ENCODE results near the gene ZNF770.

ZNF770 gene, protein sequence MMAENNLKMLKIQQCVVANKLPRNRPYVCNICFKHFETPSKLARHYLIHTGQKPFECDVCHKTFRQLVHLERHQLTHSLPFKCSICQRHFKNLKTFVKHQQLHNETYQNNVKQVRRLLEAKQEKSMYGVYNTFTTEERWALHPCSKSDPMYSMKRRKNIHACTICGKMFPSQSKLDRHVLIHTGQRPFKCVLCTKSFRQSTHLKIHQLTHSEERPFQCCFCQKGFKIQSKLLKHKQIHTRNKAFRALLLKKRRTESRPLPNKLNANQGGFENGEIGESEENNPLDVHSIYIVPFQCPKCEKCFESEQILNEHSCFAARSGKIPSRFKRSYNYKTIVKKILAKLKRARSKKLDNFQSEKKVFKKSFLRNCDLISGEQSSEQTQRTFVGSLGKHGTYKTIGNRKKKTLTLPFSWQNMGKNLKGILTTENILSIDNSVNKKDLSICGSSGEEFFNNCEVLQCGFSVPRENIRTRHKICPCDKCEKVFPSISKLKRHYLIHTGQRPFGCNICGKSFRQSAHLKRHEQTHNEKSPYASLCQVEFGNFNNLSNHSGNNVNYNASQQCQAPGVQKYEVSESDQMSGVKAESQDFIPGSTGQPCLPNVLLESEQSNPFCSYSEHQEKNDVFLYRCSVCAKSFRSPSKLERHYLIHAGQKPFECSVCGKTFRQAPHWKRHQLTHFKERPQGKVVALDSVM

GRCh38 chr15:34988027-34988902 is at the start of gene ZNF770:
Gene ZNF770 (minus strand): TSS chr15:34988287. CDS start chr15:34983434, 4,853 bp downstream.
- peak; percentile 69 to 76 (median 72) for DNase-seq

DNA sequence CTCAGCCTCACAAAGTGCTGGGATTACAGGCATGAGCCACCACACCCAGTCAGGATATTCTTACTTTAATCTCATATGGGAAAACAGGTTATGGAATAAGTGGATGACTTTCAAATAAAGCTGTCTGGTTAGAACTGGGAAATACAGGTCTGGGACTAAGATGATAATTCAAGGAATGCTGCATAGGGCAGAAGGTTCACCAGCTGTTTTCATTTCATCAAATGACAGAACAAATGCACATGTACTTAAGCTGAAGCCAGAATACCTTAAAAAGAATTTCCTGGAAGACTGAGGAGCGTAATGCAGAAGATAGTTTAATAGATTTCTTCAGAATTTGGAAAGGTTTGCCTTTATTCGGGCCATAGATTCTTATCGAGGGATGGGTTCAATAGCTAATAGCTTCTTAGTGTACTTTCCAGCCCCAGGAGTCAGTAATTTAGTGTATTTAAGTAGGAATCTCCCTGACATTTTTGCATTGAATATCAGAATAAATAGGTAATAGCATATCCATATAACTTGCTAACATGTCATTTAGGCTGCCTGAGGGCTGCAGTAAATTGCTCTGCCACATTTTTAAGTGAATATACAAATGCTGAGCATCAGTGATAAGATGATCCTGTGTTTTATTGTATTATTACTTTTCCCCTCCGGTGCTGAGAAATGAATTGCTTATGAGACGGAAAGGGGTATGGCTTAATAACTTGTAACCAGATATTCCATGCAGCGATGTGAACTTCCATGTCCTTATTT is 40.3 kb upstream of the ZNF770 start:
- no peak for DNase-seq

DNA sequence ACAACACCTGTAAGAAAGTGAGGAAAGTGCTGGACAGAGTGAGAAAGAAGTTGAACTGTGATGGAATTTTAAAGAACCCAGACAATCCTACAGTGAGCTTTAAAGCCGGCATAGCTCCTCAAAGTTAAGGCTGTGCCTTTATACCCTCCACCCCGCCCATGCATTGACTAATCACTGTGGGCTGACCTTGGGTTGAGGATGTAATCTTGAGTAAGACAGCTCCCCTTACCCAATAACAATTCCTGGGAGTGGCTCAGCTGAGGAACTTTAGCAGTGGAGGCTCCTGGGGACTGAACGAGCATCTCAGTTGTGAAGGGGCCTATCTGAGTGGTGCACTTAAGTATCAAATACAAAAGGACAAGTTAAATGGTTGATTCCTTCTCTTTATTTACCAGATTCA is 35.7 kb upstream of the ZNF770 start:
- no peak for DNase-seq

GRCh38 chr15:35020974-35021373 is 32.9 kb upstream of the ZNF770 start:
- no peak for DNase-seq

DNA sequence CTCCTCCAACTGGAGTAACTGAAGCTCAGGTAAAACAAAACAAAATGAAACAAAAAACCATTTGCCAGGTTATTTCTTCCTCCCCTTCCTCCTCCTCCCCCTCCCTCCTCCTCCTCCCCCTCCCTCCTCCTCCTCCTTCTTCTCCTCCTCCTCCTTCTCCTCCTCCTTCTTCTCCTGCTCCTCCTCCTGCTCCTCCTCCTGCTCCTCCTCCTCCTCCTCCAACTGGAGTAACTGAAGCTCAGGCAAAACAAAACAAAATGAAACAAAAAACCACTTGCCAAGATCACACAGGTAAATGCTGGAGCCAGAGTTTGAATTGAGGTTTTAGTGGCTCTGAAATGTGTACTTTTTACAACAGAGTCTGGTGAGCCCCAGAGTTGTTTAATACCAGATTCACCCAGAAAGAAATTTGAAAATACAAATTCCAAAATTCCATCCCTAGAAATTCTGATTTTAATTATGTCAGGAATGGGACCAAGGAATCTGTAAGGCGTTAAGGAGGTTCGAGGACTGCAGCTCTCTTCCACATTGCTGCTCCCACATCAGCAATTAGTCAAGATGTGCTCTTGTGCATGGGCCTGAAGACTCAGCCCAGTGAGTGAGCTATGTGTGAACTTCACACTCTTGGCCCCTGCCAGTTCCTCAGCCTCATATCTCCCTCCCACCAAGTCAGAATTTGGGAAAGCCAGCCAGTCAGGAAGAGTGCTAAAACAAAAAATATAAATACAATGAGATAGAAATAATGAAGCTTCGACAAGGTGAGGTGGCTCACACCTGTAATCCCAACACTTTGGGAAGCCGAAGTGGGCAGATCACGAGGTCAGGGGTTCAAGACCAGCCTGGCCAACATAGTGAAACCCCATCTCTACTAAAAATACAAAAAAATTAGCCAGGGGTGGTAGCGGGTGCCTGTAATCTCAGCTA is 31.6 kb upstream of the ZNF770 start:
- DNase-seq: no peak

DNA sequence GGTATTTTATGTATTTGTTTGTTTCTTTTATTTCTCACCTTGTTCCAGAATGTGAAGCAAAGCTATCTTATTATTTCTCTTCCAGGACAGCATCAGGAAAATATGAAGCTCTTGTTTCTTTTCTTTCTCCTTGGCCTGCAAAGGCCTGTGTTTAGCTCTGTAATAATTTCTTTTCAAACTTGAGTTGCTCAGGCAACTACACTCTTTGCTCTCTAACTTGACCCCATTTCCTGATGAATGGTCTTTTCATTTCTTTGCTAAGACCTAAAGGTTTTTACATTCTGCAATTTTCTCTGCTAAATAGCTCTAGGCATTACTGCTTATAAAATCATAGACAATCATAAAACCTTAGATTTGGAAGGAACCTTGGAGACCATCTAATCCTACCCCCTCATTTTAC is 26.2 kb upstream of the ZNF770 start:
- no peak for DNase-seq

- no peak for DNase-seq
Measured at GRCh38 chr15:35013370-35013769, 25.3 kb upstream of the ZNF770 start.

GRCh38 chr15:35007397-35007796 is 19.3 kb upstream of the ZNF770 start:
- no peak for DNase-seq

DNA sequence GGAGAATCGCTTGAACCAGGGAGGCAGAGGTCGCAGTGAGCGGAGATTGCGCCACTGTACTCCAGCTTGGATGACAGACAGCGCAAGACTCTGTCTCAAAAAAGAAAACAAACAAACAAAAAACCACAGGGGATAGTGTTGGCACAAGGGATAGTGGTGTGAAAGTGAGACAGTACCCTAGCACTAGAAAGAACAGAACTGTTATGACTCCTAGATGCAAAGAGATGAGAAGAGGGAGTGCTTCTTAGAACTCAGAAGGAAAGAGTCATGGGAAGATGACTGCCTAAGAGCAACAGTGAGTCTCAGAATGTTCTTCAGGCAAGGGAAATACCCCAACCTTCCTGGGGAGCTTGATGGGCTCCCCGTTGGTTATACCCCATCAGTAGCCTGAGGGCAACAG is 17.8 kb upstream of the ZNF770 start:
- DNase-seq: no peak

DNA sequence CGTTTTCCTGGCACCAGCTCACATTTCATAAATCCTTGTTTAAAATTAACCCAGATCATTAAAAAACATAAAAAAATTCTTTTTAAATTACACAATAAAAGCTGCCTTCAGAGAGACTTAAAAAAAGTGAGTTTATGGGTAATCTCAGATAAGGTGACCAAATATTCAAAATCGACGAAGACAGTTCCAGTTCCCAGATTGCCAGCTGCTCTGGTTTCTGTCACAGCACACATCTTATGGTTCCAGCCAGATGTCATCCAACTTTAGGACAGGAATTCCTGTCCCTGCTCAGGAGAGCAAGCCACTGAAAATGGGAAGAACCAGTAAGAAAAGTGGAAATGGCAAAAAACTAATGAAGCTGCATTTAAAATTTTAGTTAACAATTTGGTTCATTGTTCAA is 15.8 kb upstream of the ZNF770 start:
- no peak for DNase-seq

GRCh38 chr15:35000511-35000910 is 12.4 kb upstream of the ZNF770 start:
- DNase-seq: no peak

DNA sequence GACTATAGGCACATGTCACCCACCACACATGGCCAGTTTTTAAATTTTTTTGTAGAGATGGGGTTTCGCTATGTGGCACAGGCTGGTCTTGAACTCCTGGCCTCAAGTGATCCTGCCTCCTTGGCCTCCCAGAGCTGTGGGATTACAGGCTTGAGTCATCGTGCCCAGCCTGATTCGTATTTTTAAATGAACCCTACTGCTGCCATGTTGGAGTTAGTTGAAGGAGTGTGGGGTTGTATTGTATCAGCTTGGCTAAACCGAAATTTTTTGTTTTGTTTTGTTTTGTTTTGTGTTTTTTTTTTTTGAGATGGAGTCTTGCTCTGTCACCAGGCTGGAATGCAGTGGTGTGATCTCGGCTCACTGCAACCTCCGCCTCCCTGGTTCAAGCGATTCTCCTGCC is 11.8 kb upstream of the ZNF770 start:
- no peak for DNase-seq

DNA sequence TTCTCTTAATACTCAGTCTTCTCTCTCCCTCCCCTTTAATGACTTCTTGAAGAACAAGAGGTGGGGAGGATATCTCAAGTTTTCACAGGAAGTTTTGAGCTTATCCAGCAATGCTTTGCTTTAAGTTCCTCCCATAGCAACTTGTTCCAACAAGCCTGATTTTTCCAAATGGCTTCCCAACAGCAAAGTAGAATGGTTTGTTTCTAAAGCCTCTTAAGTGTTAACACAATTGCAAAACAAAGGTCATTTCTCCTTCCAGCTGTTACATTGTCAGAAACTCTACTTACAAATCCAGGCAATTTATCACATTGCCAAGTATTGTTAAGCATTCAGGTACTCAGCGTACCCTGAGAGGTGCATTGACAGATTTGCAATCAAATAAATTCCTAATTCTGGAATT is 6.8 kb upstream of the ZNF770 start:
- DNase-seq: no peak

GRCh38 chr15:34993877-34994276 is 5.8 kb upstream of the ZNF770 start:
- no peak for DNase-seq

DNA sequence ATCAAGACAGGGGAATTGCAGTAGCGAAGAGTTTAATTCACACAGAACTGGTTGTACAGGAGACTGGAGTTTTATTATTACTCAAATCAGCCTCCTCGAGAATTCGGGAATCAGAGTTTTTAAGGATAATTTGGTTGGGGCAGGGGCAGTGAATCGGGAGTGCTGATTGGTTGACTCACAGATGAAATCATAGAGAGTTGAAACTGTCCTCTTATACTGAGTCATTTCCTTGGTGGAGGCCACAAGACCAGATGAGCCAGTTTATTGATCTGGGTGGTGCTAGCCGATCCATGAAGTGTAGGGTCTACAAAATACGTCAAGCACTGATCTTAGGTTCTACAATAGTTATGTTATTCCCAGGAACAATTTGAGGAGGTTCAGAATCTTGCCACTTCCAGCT is 5.3 kb upstream of the ZNF770 start:
- no peak for DNase-seq

DNA sequence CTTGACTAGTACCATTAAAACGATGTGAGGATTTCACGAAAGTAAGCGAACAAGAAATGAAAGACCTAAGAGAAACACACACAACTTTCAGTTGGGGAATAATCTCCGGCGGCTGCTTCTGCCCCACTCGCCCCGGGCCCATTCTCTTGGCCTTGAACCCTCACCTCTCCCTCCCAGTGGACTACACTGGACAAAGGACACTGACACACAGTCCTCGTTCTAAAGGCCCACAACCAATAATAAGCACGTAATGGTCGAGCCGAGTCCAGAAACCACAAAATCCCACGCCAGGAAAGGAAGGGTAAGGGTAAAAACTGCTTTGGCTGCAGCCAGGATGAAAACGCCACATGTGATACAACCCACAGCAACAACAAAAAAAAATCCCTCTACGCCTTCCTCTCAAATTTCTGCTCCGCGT is 469 bp downstream of the ZNF770 start:
- no peak for DNase-seq

DNA sequence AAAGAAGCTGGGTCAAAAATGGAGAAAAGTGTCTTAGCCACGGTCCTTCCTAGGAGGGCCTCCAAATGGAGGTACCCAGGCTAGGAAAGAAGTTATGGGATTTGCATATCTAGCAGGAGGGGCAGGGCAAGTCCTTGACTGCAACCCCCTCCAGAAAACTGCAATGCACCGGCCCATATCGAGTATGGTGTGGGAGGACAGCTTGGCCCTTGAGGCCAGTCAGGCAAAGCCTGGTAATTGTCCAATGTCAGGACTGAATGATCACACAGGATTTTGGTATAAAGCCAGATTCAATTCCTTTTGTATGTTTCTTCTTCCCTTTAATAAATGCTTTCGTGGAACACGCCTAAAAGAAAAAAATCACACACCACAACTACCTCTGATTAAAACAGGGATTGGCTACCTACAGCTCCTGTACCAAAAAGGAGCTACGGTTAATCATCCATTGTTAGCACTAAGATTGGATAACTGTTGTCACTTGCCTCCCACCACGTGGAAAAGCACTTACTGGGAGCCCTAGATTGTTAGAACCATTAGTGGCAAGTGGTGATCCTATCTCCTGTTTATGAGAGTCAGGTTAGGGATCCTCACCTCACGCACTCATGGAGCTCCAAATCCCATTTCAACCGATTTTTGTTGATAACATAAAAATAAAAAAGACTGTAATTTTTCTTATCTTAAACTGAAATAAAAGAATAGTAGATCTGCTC is 1.2 kb downstream of the ZNF770 start:
- no peak for DNase-seq

DNA sequence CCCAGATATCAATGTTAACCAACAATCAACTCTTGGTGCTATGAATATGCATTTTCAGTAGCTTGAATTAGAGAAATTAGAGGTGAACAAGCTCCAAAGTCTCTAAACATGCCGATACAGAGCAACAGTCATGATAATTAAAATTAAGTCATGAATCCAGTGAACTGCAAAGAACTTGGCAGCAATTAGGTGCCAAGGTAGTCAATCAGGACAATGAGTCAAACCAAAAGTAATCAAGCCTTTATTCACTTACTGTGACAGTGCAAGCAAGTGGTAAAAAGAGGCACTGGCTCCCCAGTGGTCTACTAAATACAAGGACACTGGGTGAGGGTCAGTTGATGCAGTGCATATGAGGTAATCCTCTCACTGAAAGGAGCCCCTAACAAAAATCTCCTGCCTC is 1.8 kb downstream of the ZNF770 start:
- no peak for DNase-seq

DNA sequence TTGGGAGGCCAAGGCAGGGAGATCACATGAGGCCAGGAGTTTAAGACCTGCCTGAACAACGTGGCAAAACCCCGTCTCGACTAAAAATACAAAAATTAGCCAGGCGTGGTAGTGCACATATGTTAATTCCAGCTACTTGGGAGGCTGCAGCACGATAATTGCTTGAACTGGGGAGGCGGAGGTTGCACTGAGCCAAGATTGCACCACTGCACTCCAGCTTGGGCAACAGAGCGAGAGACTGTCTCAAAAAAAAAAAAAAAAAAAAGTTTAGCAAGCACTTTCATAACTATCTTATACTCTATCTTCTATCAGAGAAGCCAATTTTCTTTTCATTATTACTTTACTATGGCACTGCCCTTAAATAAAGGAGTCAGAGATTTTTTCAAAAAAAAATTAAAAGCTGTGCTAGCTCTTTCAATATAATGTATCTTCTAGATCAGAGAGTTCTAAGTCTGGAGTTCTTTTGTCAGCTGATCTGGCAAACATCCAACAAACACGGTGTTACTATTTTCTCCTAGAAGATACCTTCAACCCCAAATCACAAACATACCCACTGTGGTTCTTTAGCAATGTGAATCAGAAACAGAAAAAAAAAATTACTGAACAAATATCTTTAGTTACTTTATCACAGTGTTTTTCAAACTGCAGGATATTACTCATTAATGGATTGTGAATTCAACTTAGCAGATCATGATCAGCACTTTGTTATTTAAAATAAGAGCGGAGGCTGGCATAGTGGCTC is 3.0 kb downstream of the ZNF770 start:
- no peak for DNase-seq

GRCh38 chr15:34976743-34977142 is 11.3 kb downstream of the ZNF770 start:
- DNase-seq: no peak

All from activated naive CD4-positive, alpha-beta T cell (primary cell).